Stimulated activated CD8-positive, alpha-beta memory T cell treated with anti-CD3 and anti-CD28 coated beads, Interleukin-12 subunit alpha, Interleukin-12 subunit beta, amount 100 ng/mL, for 4 hours (primary cell): ENCODE data around the gene CAP2.

Experiments used
- DNase-seq: peaks from one replicate; pipeline ENCODE4 v3.0.0-alpha.2; 2020; ENCODE audit warnings: low read depth

The CAP2 gene

GRCh38 chr6:17475606-17476244 lies 82.3 kb downstream of the CAP2 start:
- DNase-seq: no peak

- no peak for DNase-seq
Observed at GRCh38 chr6:17476511-17476910, 83.1 kb downstream of the CAP2 start.

DNA sequence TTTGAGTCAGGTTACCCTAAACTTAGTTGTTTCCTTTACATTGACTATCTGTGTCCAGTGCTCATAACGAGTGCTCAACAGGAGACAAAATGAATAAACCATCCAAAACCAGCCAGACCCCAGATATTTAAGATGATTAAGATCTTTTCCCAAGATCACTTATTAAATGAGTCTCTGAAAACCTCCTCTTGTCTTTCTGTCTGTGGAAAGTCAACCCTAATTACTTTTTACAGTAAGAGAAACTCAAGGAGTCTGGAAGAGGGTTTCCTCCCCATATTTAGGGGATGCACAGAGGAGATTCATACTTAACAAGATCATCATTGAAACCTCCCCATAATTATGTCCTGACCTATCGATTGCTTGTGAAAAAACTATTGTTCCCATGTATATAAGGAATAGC lies 84.0 kb downstream of the CAP2 start:
- DNase-seq: no peak

DNA sequence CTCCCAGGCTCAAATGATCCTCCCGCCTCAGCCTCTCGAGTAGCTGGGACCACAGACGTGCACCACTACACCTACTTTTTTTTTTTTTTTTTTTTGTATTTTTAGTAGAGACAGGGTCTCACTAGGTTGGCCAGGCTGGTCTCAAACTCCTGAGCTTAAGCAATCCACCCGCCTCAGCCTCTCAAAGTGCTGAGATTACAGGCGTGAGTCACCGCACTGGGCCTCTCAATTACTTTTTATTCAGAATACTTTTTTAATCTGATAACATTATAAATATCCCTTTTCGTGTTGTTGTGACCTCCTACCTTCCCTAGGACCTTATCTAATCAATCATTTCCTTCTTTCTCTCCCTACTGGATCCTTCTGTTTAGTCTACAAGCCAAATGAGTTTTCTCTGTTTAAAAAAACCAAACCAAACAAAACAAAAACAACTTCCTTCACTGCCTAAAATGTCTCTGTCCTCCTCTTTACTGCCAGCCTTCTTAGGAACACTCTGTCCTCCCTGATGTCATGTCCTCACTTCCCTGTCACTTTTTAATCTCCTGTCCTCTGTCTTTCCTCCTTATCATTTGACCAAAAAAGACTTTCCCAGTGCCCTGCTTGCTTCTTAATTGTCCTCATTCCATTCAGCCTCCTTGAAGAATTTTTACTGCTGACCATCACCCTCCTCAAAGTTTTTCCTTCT lies 85.0 kb downstream of the CAP2 start:
- no peak for DNase-seq

GRCh38 chr6:17478946-17479345 lies 85.6 kb downstream of the CAP2 start:
- no peak for DNase-seq

GRCh38 chr6:17480476-17480875 lies 87.1 kb downstream of the CAP2 start:
- DNase-seq: no peak

- no peak for DNase-seq
Observed at GRCh38 chr6:17482711-17483110, 89.3 kb downstream of the CAP2 start.

DNA sequence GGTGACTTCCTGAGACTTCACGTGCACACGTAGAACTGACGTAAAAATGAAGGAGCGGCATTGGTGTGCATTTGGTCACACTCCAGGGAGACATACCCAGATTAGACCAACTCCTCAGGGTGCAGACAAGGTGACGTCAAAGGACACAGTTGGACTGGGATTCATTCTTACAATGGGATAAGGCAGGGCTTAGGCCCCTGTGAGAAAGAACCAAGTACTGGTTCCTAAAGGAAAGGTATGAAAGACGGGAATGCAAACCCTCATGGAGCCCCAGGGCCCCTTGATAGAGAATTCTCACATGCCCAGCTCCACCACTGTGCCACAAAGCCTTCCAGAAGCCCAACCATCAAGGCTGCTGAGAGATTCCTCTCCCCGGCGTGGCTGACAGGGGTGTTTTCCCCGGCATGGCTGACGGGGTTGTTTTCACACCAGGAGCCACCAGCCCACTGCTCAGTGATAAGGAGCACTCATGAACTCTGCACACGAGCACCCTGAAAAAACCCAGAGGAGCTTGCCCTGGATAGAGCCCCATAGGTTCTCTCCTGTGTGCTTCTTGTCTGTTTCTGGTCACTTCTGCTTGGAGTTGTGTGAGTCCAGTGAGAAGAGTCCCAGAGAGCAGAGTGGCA lies 90.1 kb downstream of the CAP2 start:
- no peak for DNase-seq

DNA sequence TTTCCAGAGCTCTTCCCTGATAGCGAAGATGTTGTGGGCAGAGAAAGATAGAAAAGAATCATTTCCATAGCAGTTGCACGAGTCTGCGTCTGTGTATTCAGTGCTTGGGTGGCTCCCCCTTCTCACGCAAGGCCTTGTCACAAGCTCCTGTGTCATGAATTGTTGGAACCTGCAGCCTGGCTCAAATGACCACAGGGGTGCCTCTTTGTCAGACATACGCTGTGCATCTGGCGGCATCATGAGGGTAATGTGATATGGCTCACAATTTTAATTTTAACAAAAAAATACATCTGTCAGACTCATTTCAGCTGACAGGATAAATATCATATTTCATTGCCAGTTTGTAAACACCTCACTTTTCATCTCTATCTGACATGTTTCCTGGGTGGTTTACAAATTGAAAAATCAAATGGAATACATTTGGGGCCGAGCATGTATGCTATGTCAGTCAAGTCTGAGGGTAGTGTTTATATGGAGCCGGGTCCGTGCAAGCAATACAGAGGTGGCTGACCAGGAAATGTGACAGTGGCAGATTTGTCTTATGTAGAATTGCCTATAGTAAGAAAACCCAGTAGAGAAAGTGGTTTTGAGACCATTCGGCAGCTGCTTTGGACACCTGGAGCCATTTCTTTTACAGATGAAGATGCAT lies 90.9 kb downstream of the CAP2 start:
- no peak for DNase-seq

- no peak for DNase-seq
Observed at GRCh38 chr6:17485181-17485580, 91.8 kb downstream of the CAP2 start.

- no peak for DNase-seq
Observed at GRCh38 chr6:17485946-17486345, 92.6 kb downstream of the CAP2 start.

DNA sequence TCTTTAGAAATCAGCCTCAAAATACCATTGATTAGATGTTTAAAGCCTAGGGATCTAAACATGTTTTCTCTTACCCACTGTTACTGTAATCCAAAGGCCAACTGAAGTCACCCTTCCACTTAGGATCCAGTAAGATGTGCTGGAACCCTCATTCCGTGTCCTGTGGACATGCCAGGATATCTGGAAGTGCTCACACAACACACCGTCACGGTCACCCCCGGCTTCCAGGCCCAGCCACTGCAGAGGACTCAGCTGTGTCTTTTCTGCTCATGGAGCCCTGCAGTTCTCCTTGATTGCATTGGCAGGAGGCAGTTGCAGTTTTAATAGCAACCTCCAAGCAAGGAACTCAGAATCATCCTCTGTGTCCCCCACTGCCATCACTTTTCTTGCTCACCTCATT lies 93.3 kb downstream of the CAP2 start:
- no peak for DNase-seq

DNA sequence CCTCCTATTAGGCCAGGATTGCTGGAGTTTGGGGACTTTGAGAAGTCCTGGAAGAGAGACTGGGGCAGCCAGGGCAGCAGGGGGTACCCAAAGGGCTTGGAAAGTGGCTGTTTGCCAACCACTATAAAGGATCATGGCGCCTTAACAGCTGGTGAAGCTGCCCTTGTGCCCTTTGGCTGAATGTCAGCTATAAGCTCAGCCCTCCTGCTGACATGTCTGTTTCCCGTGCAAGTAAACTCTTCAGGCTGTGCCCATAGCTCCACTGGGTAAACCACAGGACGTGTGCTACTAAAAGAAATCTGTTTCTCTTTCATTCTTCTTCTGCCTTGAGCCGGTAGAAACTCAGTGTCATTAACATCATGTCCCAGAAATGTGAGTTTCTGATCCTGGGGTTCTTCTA lies 97.3 kb downstream of the CAP2 start:
- DNase-seq: no peak

GRCh38 chr6:17491416-17492142 lies 98.2 kb downstream of the CAP2 start:
- DNase-seq: no peak

DNA sequence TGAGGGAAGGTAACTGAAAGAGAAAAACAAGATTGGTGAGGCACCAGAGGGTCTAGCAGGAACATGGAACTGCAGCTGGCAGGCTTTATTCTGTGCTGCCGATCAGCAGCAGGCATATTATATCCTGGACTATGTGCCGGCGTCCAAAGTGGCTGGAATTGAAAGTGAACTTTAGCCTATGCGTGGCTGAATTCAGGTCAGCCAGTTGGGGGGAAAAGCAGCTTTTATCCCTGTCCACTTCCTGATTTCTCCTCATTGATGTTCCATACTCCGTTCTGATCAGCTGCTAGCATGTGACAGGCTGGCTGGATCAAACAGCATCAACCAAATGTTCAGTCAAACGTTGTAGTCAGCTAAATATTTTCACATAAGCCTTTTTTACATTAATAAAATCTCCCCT lies 99.0 kb downstream of the CAP2 start:
- DNase-seq: no peak

- no peak for DNase-seq
Observed at GRCh38 chr6:17493286-17493685, 99.9 kb downstream of the CAP2 start.

GRCh38 chr6:17494177-17494576 lies 100.8 kb downstream of the CAP2 start:
- no peak for DNase-seq

DNA sequence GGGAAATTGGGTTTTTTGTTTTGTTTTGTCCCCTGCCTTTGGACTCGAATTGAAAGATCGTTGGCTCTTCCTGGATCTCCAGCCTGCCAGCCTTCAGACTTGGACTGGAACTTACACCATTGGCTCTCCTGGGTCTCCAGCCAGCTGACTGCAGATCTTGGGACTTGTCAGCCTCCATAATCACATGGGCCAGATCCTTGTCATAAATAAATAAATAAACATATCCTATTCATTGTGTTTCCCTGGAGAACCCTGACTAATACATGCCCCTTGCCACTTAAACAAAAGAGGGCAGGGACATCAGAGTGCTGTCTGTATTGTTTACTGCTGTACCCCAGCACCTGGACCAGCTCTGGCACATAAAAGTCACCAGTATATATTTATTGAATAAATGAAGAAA lies 101.5 kb downstream of the CAP2 start:
- no peak for DNase-seq

DNA sequence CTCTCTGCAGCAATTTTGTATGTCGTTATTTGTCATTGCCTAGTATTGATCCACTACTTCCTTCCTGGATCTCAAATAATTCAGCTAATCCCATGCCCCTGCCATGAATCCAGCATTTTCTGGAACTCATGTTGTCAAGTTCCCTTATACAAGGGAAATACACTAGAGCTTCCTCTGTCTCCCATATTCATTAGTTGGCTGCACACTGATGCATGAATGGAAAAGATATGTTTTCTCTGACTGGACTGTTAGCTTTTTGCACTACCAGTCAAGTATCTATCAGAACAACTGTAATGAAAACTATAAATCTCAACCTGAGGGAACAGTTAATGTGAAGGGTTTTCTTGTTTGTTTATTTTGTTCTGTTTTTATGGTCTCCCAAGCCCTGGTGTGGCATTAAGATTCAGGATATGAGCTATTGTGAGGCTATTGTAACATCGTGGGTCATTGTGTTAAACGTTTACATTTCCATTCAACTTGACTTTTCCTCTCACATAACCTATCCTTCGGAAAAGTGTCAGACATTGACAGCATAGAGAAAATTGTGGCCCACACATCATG lies 104.2 kb downstream of the CAP2 start:
- DNase-seq: no peak

DNA sequence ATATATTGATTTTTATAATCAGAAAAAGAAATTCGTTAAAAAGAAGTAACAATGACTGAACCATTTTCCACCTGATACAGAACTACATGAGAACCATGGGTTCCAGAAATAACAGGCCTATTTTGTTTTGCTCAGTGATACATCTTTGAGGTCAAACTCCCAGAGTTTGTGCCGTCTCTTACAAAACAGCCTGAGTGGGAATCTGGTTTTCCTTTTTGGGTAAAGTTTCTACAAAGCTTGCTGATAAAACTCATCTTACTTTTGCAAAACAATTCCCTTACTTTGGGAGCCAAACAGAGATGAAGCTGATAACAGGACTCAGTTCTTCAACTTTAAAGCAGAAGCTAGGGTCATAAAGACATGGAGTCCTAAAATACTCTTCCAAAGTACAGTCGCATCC lies 108.0 kb downstream of the CAP2 start:
- no peak for DNase-seq

DNA sequence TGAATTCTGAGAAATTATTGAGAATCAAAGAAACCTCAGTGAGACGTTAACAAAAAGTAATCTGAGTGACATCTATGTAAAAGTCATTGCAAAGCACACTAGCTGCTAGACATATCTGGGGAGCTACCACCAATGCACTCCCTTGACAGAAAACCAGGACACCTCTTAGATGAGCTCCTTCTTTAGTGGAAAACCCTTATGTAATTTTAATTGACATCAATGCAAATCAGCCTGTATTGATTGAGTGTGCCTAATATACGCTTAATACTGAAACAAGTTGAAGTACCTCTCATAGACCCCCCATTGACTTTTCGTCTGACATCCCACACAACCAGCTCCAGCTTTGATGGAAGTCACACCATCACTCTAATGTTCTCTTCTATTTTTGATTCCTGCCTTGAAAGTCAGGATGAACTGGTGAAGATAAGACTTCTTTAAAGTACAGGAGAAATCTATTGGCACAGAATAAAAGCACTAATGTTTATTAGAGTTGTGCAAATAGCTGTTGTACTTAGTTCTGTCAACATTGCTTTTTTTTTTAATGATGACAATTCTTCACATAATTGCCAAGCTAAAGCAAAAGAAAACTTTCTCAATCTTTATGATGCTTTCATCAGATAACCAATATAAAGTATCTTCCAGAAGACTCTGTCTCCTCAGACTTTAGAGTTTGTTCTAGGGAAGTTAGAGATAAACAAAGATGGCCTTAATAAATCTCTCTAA lies 108.7 kb downstream of the CAP2 start:
- DNase-seq: no peak
